ENCODE data around the gene STK32B. TPM values are rescaled to one million over a fixed set of nuclear protein-coding genes. Genes with fewer than 3 reads are reported as not detected.

The STK32B gene
- total RNA-seq, 1 experiment from 2014 or later, result 1.1 TPM

DNA sequence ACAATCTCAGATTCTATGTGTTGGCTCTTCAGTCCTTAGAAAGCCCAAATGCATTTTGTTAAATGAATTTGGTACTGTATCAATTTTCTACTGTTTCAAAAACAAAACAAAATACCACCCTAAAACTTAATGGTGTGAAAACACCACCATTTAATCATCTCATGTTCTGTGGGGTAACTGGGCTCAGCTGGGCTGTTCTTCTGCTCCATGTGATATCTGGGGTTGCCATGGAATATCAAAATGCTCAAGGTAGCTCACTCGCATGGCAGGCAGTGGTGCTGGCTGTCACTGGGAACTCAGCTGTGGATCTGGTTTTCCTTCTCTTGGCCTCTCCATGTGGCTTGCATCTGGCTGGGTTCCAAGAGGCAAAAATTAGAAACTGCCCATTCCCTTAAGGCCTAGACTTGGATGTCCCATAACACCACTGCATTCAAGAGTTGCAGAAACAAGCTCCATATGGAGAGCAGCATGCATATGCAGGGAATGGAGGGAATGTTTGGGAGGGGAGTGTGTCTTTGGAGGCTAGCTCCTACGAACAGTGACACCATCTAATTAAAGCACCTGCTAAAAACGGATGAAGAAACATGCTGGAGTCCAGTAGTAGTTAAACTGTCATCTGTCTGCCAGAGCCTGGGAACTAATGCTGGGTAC, 279.2 kb downstream of the STK32B start:
- no peak for ATAC-seq
- Histone ChIP-seq H3K9me2 (replicated peaks; ENCODE audit: low read length) (no peaks in the 10 kb centered on the region), H2AFZ (ENCODE audit: low read length) (no peak overlapping the region), H3K79me2 (ENCODE audit: low read length) (no peaks in the 10 kb centered on the region), H3K9ac (ENCODE audit: low read length) (no peak overlapping the region), H3K27ac (ENCODE audit: low read length) (no peak overlapping the region), H3K4me2 (ENCODE audit: low read length) (no peak overlapping the region), H3K4me1 (ENCODE audit: insufficient read depth, low read length) (no peaks in the 10 kb centered on the region), H3K36me3 (ENCODE audit: low read depth, low read length) (no peaks in the 10 kb centered on the region), H4K20me1 (ENCODE audit: low read length) (no peaks in the 10 kb centered on the region), H3K9me3 (ENCODE audit: low read length) (no peaks in the 10 kb centered on the region), H3F3A (ENCODE audit: low read length, unreplicated experiment) (no peaks in the 10 kb centered on the region), H3K27me3 (ENCODE audit: low read length) (no peaks in the 10 kb centered on the region), H3K4me3 (ENCODE audit: low read length) (no peak overlapping the region)
- intact Hi-C loops (cut with micrococcal nuclease), result no loop called here
- ChIA-PET POLR2A (ENCODE audit: unreplicated experiment) (interaction anchor here (0.6 kb wide), 1 partner anchor 16 kb away, joined by 3 read pairs; no protein-coding TSS in a partner anchor), CTCF (no interaction called here)
- BruUV-seq (replicated peaks), result no TSS peak
- TF ChIP-seq EZH2phosphoT487 (IDR thresholded peaks at IDR 0.05; ENCODE audit: borderline replicate concordance, low read length) (no peak), EZH2 (IDR thresholded peaks at IDR 0.05; ENCODE audit: low read length, unreplicated experiment) (no peak)
- TF ChIP-seq, protein P1, sequence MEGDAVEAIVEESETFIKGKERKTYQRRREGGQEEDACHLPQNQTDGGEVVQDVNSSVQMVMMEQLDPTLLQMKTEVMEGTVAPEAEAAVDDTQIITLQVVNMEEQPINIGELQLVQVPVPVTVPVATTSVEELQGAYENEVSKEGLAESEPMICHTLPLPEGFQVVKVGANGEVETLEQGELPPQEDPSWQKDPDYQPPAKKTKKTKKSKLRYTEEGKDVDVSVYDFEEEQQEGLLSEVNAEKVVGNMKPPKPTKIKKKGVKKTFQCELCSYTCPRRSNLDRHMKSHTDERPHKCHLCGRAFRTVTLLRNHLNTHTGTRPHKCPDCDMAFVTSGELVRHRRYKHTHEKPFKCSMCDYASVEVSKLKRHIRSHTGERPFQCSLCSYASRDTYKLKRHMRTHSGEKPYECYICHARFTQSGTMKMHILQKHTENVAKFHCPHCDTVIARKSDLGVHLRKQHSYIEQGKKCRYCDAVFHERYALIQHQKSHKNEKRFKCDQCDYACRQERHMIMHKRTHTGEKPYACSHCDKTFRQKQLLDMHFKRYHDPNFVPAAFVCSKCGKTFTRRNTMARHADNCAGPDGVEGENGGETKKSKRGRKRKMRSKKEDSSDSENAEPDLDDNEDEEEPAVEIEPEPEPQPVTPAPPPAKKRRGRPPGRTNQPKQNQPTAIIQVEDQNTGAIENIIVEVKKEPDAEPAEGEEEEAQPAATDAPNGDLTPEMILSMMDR (conservative IDR thresholded peaks at IDR 0.05; ENCODE audit: low read depth, low read length), result no peak
- DNase-seq, result no peak

DNA sequence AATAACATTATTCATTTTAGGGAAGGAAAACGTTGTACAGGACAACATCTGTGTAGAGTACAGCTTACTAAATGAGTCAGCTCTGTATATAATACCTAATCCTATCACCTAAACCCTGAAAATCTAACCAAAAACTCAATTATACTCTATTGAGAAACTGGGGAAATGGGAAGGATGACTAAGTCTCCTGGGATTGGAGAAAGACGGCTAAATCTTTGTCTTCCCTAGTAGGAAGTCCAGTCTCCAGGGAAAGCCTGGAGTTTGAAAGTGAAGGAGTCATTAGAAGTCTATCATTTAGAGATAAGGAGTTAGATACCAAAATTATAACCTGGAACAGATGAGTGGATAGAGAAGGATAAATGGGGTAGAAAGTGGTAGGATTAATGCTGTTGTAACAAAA, 286.5 kb downstream of the STK32B start:
- H3K27ac ChIP-seq (ENCODE audit: low read length), result no peak overlapping the region
- TF ChIP-seq EZH2phosphoT487 (IDR thresholded peaks at IDR 0.05; ENCODE audit: borderline replicate concordance, low read length) (no peak), EZH2 (IDR thresholded peaks at IDR 0.05; ENCODE audit: low read length, unreplicated experiment) (no peak)
- TF ChIP-seq, protein P1 (conservative IDR thresholded peaks at IDR 0.05; ENCODE audit: low read depth, low read length), result no peak
- no TSS peak for BruUV-seq (replicated peaks)
- no peak overlapping the region for H3K4me2 ChIP-seq (ENCODE audit: low read length)
- no peaks in the 10 kb centered on the region for H3K79me2 ChIP-seq (ENCODE audit: low read length)
- ChIA-PET POLR2A (ENCODE audit: unreplicated experiment) (no interaction called here), CTCF (no interaction called here)
- intact Hi-C loops (cut with micrococcal nuclease), result no loop called here
- no peak overlapping the region for H3K4me3 ChIP-seq (ENCODE audit: low read length)
- no peaks in the 10 kb centered on the region for H3K9me3 ChIP-seq (ENCODE audit: low read length)
- no peaks in the 10 kb centered on the region for H3F3A ChIP-seq (ENCODE audit: low read length, unreplicated experiment)
- no peaks in the 10 kb centered on the region for H3K9me2 ChIP-seq (replicated peaks; ENCODE audit: low read length)
- H3K27me3 ChIP-seq (ENCODE audit: low read length), result peaks cover 21% of the 10 kb centered on the region
- no peak for ATAC-seq
- no peak overlapping the region for H2AFZ ChIP-seq (ENCODE audit: low read length)
- H3K4me1 ChIP-seq (ENCODE audit: insufficient read depth, low read length), result no peaks in the 10 kb centered on the region
- no peaks in the 10 kb centered on the region for H3K36me3 ChIP-seq (ENCODE audit: low read depth, low read length)
- no peaks in the 10 kb centered on the region for H4K20me1 ChIP-seq (ENCODE audit: low read length)
- no peak for DNase-seq
- H3K9ac ChIP-seq (ENCODE audit: low read length), result no peak overlapping the region

DNA sequence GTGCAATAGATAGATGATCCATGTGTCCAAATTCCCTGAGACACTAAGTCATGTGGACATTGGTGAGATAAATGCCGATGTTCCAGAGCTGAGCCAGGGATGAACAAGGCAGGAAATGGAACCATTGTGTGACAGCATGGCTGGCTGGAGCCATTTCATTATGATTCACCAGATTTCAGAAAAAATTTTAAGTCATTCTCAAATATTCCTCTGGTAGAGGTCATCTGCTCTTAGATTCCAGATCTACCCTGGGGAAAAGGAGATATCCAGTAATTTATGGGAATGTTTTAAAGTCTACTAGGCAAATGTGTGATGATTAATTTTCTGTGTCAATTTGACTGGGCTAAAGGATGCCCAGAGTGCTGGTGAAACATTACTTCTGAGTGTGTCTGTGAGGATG, 287.3 kb downstream of the STK32B start:
- intact Hi-C loops (cut with micrococcal nuclease), result no loop called here
- no peak for DNase-seq
- TF ChIP-seq EZH2 (IDR thresholded peaks at IDR 0.05; ENCODE audit: low read length, unreplicated experiment), result no peak
- TF ChIP-seq EZH2phosphoT487 (IDR thresholded peaks at IDR 0.05; ENCODE audit: borderline replicate concordance, low read length), result no peak
- TF ChIP-seq, protein P1 (conservative IDR thresholded peaks at IDR 0.05; ENCODE audit: low read depth, low read length), result no peak
- Histone ChIP-seq H3K4me3 (ENCODE audit: low read length) (no peak overlapping the region), H3K9ac (ENCODE audit: low read length) (no peak overlapping the region), H3K27ac (ENCODE audit: low read length) (no peak overlapping the region), H3F3A (ENCODE audit: low read length, unreplicated experiment) (no peaks in the 10 kb centered on the region), H3K79me2 (ENCODE audit: low read length) (no peaks in the 10 kb centered on the region), H3K9me3 (ENCODE audit: low read length) (no peaks in the 10 kb centered on the region), H3K9me2 (replicated peaks; ENCODE audit: low read length) (no peaks in the 10 kb centered on the region), H3K4me2 (ENCODE audit: low read length) (no peak overlapping the region), H4K20me1 (ENCODE audit: low read length) (no peaks in the 10 kb centered on the region), H3K27me3 (ENCODE audit: low read length) (peaks cover 21% of the 10 kb centered on the region), H3K4me1 (ENCODE audit: insufficient read depth, low read length) (no peaks in the 10 kb centered on the region), H2AFZ (ENCODE audit: low read length) (no peak overlapping the region), H3K36me3 (ENCODE audit: low read depth, low read length) (no peaks in the 10 kb centered on the region)
- ChIA-PET POLR2A (ENCODE audit: unreplicated experiment) (no interaction called here), CTCF (no interaction called here)
- ATAC-seq, result no peak
- no TSS peak for BruUV-seq (replicated peaks)
